Skeletal muscle satellite cell (primary cell): ENCODE measurements around the gene ZNF319.

Source experiments
- H3K27me3 ChIP-seq: 2 replicates; pipeline ENCODE4 v1.7.0; 2013; ENCODE audit warnings: low read length; ENCODE audit not compliant: control insufficient read depth, insufficient read depth
- H3K36me3 ChIP-seq: 2 replicates; pipeline ENCODE4 v1.7.0; 2013; ENCODE audit warnings: mild to moderate bottlenecking, control low read depth, low read length; ENCODE audit not compliant: insufficient read depth
- H3K4me1 ChIP-seq: 2 replicates; pipeline ENCODE4 v1.7.0; 2013; ENCODE audit warnings: low read length; ENCODE audit not compliant: control insufficient read depth, insufficient read depth
- H3K4me2 ChIP-seq: 2 replicates; pipeline ENCODE4 v1.7.0; 2013; ENCODE audit warnings: mild to moderate bottlenecking, low read length
- H3K4me3 ChIP-seq: 2 replicates; pipeline ENCODE4 v1.7.0; 2013; ENCODE audit warnings: low read length
- H3K9ac ChIP-seq: 2 replicates; pipeline ENCODE4 v1.7.0; 2013; ENCODE audit warnings: mild to moderate bottlenecking, low read depth, low read length, moderate library complexity
- H3K9me3 ChIP-seq: replicated peaks from 2 replicates; pipeline ENCODE4 v1.7.0; 2013; ENCODE audit warnings: mild to moderate bottlenecking, control low read depth, low read length

The ZNF319 gene

DNA sequence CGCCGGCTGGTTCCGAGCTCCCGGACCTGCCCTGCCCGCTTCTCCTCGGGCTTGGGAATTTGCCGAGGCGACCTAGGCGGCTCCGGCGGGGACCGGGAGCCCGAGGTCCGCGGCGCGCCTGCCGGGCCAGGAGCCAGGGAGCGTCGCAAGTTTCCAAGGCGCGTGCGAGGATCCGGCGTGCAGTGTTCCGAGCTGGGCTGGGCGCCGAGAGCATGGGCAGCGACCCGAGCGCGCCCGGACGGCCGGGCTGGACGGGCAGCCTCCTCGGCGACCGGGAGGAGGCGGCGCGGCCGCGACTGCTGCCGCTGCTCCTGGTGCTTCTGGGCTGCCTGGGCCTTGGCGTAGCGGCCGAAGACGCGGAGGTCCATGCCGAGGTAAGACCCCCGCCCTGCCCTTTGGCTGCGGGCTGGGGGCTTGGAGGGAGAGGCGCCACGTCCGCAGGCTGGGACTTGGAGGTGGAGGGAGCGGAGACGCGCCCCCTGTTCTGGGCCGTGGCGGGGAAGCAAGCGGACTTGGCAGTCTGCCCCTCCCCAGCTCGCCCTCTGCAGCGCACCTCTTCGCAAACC lies 25.8 kb upstream of the ZNF319 start:
- Histone ChIP-seq H3K36me3 (no peaks in the 10 kb centered on the region), H3K9ac (peak overlapping the region; percentile 32), H3K4me2 (peak overlapping the region; percentile 84), H3K9me3 (no peaks in the 10 kb centered on the region), H3K4me1 (peaks cover 43% of the 10 kb centered on the region), H3K4me3 (peak overlapping the region; percentile 76), H3K27me3 (peaks cover 29% of the 10 kb centered on the region)

DNA sequence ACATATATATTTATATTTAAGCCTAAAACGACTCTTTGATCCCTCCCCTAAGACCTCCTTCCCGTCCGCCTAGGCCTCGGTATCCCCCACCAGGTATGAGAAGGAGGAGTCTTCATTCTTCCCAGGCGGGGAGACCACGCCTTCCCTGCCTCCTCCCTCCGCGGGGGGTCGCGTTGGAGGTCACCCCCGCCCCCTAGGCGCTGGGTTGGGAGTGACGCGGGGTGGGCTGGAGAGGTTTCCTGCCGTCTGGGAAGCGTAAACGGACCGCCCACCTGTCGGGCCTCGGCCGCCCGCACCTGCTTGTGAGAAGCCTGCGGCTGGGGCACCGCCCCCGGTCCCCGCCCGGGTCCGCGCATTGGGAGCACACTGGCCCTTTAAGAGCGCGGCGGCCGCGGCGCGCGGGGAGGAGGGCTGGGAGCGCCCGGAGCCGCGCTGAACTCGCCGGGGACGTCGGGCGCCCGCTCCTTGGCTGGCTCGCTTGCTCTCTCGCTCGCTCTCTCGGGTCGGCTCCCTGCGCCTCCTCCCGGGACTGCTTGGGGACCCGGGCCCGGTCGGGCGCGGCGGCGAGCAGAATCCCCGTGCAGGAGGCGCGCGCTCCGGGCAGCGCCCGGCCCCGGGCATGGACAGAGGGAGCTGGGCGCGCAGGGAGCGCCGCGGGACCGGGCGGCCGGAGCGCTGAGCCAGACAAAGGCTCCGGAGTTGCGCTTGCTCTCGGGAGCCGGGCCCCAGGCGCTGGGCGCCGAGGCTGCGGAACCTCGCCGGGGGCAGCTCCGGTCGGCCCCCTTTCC lies 25.1 kb upstream of the ZNF319 start, which contains the start of gene MMP15:
Gene MMP15, plus strand, starts transcription at position 404 of the 788 bp plus-strand sequence. CDS start 597 bp downstream, outside the sequence.
- Histone ChIP-seq H3K4me2 (peak within 1 kb of the TSS; percentile 84), H3K4me3 (peak within 1 kb of the TSS; percentile 76), H3K27me3 (peaks cover 29% of the 10 kb centered on the region), H3K4me1 (peaks cover 43% of the 10 kb centered on the region), H3K36me3 (peaks cover 5% of the 10 kb centered on the region), H3K9me3 (no peaks in the 10 kb centered on the region), H3K9ac (peak within 1 kb of the TSS; percentile 32)

- Histone ChIP-seq H3K36me3 (peaks cover 5% of the 10 kb centered on the region), H3K9ac (no peak overlapping the region), H3K27me3 (peaks cover 29% of the 10 kb centered on the region), H3K9me3 (no peaks in the 10 kb centered on the region), H3K4me2 (peak overlapping the region; percentile 84), H3K4me3 (peak overlapping the region; percentile 76), H3K4me1 (peaks cover 43% of the 10 kb centered on the region)
Observed at GRCh38 chr16:58024486-58025350, 24.2 kb upstream of the ZNF319 start.

DNA sequence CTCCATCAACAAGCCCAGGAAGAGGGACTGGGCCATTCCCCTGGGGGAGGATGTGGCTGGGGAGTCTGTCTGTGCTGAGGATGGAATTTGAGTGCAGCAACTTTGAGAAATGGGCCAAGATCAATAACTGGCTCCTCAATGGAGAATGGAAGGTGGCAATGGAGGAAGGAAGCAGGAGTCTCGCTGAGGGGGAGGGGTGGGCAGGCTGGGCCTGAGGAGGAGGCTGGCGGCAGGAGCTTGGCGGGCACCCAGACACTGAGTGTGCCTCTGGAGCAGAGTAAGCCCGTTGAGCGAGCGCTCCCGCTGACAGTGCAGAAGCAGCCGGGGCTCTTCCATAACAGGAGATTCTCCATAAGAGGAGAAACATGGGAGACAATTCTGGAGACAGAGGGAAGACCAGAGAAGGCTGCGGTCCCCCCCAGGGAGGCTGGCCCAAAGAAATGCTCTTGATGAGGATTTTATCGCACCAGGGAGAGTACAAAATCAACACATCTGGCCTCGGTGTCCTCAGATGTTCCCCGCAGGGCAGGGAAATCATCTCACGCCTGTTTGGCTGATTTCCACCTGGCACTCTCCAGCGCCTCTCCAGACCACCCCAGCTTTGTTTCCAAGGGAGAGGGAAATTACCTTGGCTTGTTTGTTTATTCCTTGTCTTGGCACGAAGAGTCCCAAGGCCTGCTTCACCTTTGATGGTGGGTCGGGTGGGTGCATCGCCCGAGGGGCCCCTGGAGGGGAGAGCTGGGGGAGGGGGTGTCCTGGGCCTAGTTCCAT lies 22.3 kb upstream of the ZNF319 start:
- H3K4me3 ChIP-seq = peak overlapping the region; percentile 29
- H3K9me3 ChIP-seq = no peaks in the 10 kb centered on the region
- peaks cover 21% of the 10 kb centered on the region for H3K27me3 ChIP-seq
- H3K36me3 ChIP-seq = peaks cover 13% of the 10 kb centered on the region
- H3K4me2 ChIP-seq = peak overlapping the region; percentile 65
- H3K9ac ChIP-seq = no peak overlapping the region
- peaks cover 43% of the 10 kb centered on the region for H3K4me1 ChIP-seq

DNA sequence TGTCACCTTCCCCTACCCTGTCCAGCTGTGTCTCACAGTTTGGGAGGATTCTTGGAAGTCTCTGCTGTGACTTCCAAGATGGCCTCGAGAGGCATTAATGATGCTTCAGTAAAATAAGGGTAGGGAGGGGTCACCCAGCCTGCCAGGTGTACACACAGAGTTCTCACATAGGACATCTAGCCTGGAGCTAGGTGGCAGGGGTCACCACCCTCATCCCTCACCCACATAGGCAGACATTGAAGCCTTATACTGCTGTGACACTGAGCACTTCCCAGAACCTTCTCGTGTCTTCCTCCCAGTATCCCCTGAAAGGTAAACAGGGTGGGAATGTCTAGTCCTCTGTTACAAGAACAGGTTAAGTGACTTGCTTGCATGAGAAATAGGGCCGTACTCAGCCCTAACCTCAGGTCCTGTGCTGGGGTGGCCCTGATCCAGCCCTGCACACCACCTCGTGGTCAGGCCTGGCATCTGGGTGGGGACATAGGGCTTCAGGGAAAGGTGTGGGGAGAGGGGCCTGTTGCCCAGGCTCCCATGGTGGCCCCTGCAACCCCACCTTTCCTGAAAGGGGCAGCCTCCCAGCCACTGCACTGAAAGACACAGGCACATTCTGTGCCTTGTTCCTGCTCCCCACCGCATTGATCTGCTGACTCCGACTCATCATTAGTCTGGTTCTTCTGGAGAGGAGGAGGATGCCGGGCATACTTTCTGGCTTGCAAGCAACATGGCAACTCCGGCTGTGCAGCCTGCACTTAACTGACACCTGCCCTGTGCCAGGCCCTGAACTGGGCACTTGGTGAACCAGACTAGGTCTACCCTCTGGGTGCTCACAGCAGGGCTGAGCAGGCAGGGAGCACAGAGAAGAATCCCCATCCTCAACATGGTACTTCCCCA lies 21.4 kb upstream of the ZNF319 start:
- peaks cover 37% of the 10 kb centered on the region for H3K4me1 ChIP-seq
- H3K9me3 ChIP-seq = no peaks in the 10 kb centered on the region
- peak overlapping the region; percentile 29 for H3K4me3 ChIP-seq
- H3K9ac ChIP-seq = peak overlapping the region; percentile 31
- peak overlapping the region; percentile 65 for H3K4me2 ChIP-seq
- peaks cover 21% of the 10 kb centered on the region for H3K36me3 ChIP-seq
- peaks cover 14% of the 10 kb centered on the region for H3K27me3 ChIP-seq

GRCh38 chr16:58020628-58021521 lies 20.4 kb upstream of the ZNF319 start:
- Histone ChIP-seq H3K9me3 (no peaks in the 10 kb centered on the region), H3K36me3 (peaks cover 21% of the 10 kb centered on the region), H3K27me3 (peaks cover 8% of the 10 kb centered on the region), H3K4me2 (no peak overlapping the region), H3K9ac (no peak overlapping the region), H3K4me1 (peaks cover 31% of the 10 kb centered on the region), H3K4me3 (no peak overlapping the region)

DNA sequence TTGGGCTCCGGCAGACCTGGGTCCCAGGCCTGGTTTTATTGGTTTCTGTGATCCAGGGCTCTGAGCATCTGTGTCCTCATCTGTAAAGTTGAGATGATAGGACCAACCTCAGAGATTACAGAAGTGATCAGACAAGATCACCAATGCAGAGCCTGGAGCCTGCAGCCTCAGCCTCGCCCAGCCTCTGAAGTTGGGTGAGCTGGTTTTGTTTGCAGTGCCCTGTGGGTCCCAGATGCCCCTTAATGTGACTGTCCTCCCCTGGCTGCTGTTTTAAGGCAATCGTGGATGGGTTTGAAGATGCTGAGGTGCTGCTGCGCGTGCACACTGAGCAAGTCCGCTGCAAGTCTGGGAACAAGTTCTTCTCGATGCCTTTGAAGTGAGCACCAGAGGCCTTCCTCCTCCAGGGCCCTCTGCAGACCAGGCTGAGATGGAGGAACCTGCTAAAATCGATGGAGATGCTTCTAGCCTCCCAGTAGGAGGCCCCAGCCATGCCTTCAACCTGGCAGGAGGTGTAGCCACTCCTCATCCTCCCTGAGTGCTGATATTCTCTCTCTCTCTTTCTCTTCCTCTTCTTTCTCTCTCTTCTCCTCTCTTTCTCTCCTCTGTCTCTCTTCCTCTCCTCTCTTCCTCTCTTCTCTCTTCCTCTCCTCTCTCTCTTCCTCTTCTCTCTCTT lies 19.5 kb upstream of the ZNF319 start:
- peaks cover 26% of the 10 kb centered on the region for H3K4me1 ChIP-seq
- peaks cover 7% of the 10 kb centered on the region for H3K27me3 ChIP-seq
- H3K36me3 ChIP-seq = peaks cover 21% of the 10 kb centered on the region
- H3K4me3 ChIP-seq = no peak overlapping the region
- no peak overlapping the region for H3K9ac ChIP-seq
- H3K4me2 ChIP-seq = no peak overlapping the region
- H3K9me3 ChIP-seq = no peaks in the 10 kb centered on the region

- Histone ChIP-seq H3K9ac (no peak overlapping the region), H3K4me1 (peaks cover 21% of the 10 kb centered on the region), H3K36me3 (peaks cover 21% of the 10 kb centered on the region)
Observed at GRCh38 chr16:58018803-58019202, 18.3 kb upstream of the ZNF319 start.

DNA sequence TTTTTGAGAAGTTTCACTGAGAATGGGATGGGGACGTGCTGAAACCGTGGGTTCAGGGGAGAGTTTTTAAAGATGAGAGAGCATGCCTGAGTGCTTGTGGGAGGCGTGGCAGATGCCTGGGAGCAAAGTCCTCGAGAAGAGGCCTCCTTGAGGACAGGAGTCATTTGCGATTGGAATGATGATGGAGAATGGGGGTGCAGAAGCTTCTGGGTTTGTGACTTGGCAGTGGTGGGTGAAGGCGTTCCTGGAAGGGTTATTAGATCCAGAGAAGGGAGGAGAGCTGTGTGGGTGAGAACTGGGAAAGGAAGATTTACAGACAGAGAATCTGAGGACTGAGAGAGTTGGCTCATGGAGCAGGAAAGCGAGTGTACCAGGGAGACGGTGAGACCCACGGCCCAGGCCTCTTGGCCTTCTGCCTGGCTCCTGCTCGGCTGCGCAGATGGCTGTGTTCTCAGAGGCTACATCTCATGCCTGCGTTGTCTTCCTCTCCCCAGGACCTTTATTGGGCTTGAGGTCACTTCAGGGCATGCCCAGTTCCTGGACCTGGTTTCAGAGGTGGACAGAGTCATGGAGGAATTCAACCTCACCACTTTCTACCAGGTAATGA lies 16.5 kb upstream of the ZNF319 start:
- Histone ChIP-seq H3K27me3 (no peaks in the 10 kb centered on the region), H3K36me3 (peaks cover 27% of the 10 kb centered on the region), H3K9me3 (no peaks in the 10 kb centered on the region), H3K4me3 (no peak overlapping the region), H3K4me2 (no peak overlapping the region), H3K9ac (no peak overlapping the region), H3K4me1 (peaks cover 5% of the 10 kb centered on the region)

More at GRCh38 chr16:58018803-58019202, 18.3 kb upstream of the ZNF319 start:
- Histone ChIP-seq H3K9me3 (no peaks in the 10 kb centered on the region), H3K4me3 (no peak overlapping the region), H3K27me3 (no peaks in the 10 kb centered on the region), H3K4me2 (no peak overlapping the region)
